GM20431 (cell line): ENCODE results near the gene NAGLU.

ENCODE experiments used
- in situ Hi-C: fragments of 300-500 bp; cut with MseI, MboI; formaldehyde crosslinking; loops from one replicate; pipeline ENCODE4 v1.15.0; 2020; ENCODE audit warnings: low sequenced_read_pairs; ENCODE audit not compliant: unreplicated experiment

The NAGLU gene

DNA sequence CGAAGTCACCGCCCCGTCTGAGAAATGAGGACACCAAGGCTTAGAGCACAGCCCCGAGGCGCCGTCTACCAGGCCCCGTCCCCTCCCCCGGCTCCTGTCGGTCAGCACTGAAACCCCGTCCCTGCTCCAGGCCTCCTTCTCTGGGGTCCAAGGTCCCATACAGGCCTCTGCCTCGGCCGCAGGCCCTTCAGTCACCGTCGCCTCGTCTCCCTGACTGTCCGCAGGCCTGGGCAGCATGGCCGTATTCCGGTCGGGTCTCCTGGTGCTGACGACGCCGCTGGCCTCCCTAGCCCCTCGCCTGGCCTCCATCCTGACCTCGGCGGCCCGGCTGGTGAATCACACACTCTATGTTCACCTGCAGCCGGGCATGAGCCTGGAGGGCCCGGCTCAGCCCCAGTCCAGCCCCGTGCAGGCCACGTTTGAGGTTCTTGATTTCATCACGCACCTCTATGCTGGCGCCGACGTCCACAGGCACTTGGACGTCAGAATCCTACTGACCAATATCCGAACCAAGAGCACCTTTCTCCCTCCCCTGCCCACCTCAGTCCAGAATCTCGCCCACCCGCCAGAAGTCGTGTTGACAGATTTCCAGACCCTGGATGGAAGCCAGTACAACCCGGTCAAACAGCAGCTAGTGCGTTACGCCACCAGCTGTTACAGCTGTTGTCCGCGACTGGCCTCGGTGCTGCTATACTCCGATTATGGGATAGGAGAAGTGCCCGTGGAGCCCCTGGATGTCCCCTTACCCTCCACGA lies 26.5 kb downstream of the NAGLU start:
- in situ Hi-C loops: no loop called here

DNA sequence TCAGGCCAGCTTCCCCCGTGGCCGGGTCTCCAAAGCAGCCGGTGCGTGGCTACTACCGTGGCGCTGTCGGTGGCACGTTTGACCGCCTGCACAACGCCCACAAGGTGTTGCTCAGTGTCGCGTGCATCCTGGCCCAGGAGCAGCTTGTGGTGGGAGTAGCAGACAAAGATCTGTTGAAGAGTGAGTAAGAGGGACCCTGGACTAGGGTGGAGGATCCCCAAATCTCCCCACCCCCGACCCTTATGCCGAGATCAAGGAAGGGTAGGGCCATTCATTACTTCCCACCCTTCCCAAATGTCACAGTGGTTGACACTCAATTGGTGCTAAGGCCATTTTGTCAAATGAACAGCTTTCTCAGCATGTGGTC lies 27.1 kb downstream of the NAGLU start:
- in situ Hi-C loops: no loop called here

DNA sequence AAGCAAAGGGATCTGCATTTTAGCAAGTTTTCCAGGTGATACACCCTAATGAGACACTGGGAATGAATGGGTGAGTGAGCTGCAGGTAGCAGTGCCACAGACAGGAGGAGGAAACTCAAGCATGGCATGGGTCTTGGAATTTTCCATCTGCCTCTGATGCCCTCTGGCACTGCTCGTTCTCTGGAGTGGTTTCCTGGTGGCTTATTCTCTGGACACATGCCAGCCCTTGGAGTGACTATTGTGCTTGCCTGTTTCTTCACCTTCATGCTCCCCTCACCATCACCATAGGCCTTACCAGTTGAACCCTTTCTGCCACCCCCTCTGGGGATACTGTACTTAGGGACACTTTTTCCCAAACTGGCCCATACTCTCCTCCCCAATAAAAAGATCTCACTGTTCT lies 27.5 kb downstream of the NAGLU start:
- in situ Hi-C loops: no loop called here

DNA sequence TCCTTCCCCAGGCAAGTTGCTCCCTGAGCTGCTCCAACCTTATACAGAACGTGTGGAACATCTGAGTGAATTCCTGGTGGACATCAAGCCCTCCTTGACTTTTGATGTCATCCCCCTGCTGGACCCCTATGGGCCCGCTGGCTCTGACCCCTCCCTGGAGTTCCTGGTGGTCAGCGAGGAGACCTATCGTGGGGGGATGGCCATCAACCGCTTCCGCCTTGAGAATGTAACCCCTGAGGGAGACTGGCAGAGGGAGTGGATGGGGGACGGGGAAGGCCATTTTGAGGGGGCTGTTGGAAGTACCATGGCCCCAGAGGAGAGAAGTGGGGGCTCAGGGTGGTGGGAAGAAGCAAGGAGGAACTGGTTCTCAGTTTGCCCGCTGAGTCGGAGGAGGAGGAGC lies 27.9 kb downstream of the NAGLU start:
- in situ Hi-C loops: no loop called here

DNA sequence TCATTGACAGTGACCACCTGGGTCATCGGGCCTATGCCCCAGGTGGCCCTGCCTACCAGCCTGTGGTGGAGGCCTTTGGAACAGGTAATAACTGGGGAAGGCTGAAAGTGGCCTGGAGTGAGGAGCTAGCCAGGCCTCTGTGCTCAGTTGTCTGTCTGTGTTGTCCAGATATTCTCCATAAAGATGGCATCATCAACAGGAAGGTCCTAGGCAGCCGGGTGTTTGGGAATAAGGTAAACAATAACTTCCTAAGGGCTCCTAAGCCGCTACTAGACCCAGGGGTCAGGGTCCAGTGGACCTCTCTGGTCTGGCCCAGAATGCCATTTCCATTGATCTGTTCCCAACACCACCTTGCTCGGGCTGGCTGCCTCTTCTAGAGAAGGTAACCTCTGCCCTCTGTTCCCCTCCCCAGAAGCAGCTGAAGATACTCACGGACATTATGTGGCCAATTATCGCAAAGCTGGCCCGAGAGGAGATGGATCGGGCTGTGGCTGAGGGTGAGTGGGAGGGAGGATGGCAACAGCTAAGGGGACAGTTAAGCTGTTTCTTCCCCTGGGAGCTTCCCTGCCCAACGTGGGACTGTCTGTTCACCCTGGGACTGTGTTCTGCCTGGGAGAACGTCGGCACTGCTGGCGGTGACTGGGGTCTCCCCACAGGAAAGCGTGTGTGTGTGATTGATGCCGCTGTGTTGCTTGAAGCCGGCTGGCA lies 28.9 kb downstream of the NAGLU start:
- in situ Hi-C loops: no loop called here

DNA sequence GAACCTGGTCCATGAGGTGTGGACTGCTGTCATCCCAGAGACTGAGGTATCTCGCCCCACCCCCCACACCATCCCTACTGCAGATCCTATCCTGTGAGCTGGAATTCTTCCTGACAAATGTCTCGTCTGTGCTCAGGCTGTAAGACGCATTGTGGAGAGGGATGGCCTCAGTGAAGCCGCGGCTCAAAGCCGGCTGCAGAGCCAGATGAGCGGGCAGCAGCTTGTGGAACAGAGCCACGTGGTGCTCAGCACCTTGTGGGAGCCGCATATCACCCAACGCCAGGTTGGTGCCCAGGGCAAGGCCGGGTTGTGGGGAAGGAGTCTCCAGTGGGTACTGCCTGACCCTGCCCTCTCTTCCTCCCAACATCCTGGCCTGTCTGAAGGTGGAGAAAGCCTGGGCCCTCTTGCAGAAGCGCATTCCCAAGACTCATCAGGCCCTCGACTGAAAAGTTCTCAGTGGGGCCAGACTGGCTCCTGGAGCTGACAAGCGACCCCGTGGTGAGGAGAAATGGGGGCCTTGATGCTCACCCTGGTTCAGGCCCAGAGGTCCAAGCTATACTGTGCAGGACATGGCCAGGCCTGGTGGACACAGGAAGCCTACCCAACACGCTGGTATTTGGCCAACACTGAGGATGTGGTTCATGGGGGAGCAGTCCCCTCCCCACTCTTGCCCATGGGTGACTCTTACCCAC lies 29.6 kb downstream of the NAGLU start:
- in situ Hi-C loops: no loop called here

DNA sequence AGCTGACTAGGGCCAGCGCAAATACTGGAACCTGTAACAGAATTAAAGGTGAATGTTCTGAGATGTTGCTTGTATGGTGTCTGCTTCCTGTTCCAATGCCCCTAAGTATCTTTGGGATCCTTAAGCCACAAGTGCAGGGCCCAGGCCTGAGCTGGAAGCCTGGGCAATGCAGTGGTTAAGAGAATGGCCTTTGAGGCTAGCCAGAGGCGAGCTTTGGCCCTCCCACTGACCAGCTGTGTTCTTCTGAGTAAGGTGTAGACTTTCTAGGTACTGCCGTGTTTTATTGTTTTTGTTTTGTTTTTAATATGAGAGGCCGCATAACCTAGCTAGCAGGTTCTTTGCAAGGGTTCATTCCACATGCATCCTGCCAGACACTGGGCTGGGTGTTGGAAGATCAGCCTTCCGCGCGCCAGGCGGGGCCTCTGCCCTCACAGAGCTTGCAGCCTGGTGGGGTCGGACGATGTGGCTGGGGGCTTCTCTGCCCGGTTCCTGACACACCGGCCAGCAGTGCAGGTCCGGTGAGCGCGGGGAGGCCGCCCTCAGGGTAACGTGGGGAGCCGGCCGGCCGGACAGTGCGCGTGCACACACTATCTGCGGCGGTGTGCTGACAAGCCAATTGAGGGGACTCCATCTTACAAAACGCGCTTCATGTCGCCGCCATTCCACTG lies 30.3 kb downstream of the NAGLU start:
- in situ Hi-C loops: no loop called here

DNA sequence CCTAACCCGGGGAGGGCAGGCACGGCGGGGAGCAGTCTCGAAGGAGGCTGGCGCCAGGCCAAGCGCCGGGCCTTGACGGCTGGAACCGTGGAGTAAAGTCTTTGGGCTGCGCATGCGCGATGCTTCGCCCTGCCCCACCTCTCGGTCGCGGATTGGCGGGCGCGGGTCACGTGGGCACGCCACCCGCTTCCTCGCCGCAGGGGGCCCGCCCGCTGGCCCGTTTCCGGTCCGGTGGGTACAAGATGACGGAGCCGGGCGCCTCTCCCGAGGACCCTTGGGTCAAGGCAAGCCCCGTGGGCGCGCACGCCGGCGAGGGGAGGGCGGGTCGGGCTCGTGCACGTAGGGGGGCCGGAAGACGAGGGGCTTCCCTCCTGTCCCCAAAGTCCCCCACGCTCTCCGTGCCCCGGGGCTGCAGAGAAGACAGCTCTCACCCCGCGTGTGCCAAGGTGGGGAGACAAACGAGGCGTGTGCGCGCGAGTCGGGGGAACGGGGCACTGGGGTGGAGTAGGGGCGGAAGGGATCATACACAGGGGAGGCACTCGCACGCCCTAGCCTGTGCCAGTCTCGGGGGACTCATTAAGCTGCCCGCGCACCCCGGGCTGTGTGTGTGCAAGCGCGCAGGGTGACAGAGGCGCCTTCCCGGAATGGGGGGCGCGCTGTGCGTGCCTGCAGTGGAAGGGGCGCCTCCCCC lies 31.0 kb downstream of the NAGLU start, which contains the start of gene MLX:
MLX (plus strand) TSS at position 218 of the 691 bp plus-strand sequence; CDS start at position 243, 25 bp downstream.
- in situ Hi-C loops: no loop called here

DNA sequence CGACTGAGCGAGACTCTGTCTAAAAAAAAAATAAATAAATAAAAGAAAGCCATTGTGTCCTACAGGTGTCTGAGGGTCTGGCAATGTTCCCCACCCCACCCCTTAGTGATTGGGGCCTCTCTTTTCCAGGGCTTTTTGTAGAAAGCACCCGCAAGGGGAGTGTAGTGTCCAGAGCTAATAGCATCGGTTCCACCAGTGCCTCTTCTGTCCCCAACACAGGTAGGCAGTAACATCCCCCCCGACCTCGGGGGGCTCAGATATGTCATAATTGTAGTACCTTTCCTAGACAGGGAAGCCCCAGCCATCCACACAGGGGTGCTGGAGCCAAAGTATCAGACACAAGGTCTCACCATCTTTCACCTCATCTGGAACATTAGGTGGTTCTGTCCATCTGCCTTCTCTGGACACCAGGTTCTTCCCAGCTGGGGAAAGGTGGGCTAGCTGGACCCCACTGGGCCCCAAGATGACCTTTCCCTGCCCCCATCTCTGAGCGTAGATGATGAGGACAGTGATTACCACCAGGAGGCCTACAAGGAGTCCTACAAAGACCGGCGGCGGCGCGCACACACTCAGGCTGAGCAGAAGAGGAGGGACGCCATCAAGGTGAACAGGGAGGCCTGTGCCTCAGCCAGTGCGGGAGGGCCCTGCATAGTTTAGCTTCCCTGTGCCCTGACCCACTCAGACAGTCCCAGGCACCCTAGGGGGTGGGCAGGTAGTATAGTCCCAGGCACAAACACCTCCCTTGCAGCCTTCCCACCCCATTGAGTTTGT lies 32.5 kb downstream of the NAGLU start:
- in situ Hi-C loops: no loop called here

DNA sequence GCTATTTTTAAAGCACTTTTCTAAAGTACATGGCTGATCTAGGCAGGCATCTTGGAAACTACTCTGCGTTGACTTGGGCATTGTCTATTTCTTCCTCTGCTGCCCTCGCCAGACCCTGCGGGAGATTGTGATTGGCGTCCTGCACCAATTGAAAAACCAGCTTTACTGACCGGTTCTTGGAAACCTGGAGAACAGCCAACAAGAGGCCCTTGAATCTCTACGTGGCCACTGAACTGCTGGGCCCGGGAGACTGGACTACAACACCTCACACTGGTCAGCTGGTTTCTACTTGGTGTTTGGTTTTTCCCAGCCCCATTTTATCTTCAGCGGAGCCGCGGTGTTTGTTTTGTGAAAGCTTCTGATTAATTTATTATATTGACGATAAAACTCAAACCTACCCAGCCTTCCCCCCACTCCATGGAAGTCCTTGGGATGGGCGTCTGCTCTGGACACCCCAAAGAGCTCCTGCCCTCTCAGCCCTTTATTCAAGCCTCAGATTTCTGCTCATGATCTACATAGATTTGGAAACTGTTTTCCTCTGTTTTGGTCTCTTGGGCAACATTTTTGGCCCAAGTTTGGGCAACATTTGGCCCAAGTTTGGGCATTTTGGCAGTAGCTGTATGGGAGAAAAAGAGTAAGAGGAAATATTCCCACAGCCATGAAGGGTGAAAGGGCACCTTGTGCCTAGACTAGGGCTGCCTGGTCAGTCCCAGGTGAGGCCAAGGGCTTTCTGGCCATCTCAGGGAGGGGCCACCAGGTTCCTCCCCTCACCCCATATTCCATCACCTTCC lies 35.6 kb downstream of the NAGLU start:
- in situ Hi-C loops: loop anchor here (10.0 kb wide), 1 partner anchor 113 kb away; the partner anchor contains the start of genes CCR10 and CNTNAP1

DNA sequence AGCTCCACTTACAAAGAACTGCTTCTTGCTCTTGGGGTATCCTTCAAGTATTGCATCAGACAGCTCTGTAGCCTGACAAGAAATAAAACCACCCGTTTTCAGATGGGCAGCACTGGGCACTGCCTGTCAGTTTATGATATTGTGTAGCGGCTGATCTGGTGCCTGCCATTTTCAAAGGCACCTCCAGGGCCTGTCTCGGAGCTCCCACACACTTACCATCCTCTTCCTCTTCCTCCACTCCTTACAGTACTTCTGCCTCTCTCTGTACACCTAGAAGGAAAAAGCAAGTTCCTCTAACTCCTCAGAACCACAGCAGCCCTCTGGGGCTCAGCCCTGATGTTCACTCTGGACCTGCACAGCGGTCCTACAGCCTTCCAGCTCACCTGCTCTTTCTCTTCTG lies 37.1 kb downstream of the NAGLU start:
- in situ Hi-C loops: loop anchor here (10.0 kb wide), 1 partner anchor 112 kb away; the partner anchor contains the start of genes CCR10 and CNTNAP1

DNA sequence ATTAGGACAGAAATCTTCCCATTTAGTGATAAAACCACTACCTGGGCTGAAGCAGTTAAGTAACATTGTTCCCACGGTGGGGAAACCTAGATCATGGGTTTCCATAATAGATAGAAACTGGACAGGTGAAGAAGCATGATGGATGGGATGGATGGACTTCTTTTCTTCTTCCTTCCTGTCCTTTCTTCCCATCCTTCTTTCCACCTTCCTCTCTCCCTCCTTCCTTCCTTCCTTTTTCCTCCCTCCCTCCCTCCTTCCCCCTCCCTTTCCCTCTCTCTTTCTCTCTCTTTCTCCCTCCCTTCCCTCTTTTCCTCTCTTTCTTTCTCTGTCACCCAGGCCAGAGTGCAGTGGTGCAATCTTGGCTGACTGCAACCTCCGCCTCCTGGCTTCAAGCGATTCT lies 38.4 kb downstream of the NAGLU start:
- in situ Hi-C loops: loop anchor here (10.0 kb wide), 1 partner anchor 110 kb away; the partner anchor contains the start of genes CCR10 and CNTNAP1

DNA sequence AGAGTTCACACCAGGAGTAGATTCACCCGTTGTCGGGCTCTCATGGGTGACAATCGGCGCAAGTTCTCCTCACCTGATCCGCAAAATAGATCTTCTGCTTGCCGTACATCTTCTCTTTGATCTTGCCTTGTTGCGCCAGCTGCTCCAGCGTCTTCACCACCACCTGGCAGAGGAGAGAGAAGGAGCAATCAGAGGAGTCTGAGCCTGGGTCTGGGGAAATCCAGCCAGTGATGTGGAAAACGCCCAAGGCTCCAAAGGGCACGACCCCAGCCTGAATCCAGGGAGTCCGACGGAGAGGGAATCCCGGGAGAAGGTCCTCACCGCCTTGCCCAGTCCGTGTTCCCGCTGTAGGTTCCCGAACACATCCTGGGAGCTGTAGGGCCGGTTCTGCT lies 41.1 kb downstream of the NAGLU start:
- in situ Hi-C loops: loop anchor here (10.0 kb wide), 1 partner anchor 108 kb away; the partner anchor contains the start of genes CCR10 and CNTNAP1

DNA sequence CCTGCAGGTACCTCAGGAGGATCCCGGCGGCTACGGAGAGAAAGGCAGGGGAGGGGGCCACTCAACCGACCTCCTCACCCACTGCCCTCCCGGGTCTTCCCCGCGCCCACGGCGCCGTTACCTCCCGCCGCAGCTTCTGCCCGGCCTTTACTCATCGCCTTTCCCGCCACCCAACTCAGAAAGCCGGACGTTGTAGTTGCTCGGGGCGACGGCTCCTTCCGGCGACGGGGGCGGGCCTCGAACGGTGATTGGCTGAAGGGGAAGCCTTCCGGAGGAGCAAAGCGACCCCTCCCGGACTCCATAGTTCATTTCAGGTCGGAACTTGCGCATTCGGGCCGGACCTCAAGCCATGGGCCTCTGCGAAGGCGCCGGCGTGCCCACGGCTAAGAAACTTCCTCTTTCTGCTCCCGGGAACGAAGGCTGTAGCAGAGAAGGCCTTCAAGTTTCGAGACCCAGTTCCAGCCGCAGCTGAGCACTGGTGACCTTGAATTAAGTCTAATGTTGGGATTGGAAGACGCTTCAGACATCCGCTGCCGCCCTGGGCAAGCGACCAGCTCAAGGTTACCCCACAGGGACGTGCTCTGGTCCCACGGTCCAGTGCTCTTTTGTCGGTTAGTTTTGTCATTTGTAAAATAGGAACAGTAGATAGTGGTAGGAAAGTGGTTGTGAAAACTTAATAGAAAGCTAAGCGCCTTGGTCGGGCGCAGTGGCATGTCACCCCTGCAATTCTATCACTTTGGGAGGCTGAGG lies 41.7 kb downstream of the NAGLU start, which contains the start of gene PSMC3IP:
PSMC3IP (minus strand) TSS at position 198 of the 750 bp plus-strand sequence; CDS start at position 155, 43 bp downstream.
- in situ Hi-C loops: loop anchor here (10.0 kb wide), 1 partner anchor 107 kb away; the partner anchor contains the start of genes CCR10 and CNTNAP1

DNA sequence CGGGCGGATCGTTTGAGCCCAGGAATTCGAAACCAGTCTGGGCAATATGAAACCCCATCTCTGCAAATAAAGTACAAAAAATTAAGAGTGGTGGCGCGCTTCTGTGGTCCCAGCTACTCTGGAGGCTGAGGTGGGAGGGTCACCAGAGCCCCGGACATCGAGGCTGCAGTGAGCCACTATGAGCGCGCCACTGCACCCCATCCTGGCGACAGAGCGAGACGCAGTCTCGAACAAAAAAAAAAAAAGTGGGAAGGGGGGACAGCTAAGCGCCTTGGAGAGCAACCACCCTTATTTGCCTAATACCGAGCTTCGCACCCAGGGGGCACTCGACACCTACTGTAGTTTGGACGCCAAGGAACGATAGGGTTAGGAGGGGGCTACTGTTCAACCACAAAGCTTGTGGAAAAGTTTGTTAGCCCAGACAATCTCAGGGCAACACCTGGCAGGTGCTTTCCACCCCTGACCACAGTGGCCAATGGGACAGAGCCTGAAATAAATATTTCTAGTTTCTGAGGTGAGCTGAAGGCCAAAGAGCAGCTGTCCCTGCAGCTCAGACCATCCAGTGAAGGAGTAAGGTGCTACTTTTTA lies 42.3 kb downstream of the NAGLU start:
- in situ Hi-C loops: loop anchor here (10.0 kb wide), 1 partner anchor 106 kb away; the partner anchor contains the start of genes CCR10 and CNTNAP1

DNA sequence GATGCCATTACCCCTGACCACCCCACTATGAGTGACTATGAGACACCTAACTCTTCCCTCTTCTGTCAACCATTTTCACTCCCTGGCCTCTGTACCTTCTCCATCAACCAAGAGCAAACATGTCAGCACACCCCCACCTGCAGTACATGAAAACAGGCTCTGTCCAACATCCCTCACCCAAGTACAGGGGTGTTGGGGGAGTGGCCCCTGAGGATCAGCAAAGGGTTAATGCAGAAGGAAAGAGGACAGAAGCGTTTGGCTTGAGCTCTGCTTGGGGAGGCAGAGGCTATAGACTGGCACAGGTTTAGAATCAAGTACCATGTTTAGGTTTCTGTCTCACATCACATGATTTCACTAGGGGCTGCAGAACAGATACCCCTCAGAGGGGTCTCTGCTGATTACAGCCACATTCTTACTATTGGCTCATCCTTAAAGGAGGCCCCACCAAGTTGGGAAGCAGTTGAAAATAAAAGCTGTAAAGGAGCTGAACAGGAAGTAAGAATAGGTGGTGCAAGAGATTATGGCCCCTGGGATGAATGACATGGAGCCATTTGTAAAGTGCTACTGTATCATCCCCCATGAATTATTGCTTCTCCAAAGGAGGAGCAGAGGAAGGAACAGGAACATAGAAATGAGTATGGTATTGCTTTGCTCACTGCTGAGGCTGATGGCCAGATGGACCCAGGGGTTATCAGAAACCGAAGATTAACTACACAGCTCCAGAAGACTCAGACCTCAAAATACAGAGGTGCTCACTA lies 43.9 kb downstream of the NAGLU start:
- in situ Hi-C loops: loop anchor here (10.0 kb wide), 1 partner anchor 105 kb away; the partner anchor contains the start of genes CCR10 and CNTNAP1
